OCI-LY1 (cell line): Measurements from ENCODE around the gene SUV39H1.

Experiments used
- CTCF ChIP-seq: fragments of 200-600 bp; sonication (generic), shearing (Covaris generic); IDR thresholded peaks from 2 replicates; pipeline ENCODE4 v1.5.1; 2017; ENCODE audit warnings: mild to moderate bottlenecking, antibody characterized with exemption, low read length, moderate library complexity, mixed read lengths
- EZH2 ChIP-seq: fragments of 200-600 bp; sonication (generic), shearing (Covaris generic); IDR thresholded peaks from 2 replicates; pipeline ENCODE4 v1.8.0; 2017; ENCODE audit warnings: borderline replicate concordance, mixed run types, mild to moderate bottlenecking, antibody characterized with exemption, low read length, moderate library complexity, mixed read lengths

DNA sequence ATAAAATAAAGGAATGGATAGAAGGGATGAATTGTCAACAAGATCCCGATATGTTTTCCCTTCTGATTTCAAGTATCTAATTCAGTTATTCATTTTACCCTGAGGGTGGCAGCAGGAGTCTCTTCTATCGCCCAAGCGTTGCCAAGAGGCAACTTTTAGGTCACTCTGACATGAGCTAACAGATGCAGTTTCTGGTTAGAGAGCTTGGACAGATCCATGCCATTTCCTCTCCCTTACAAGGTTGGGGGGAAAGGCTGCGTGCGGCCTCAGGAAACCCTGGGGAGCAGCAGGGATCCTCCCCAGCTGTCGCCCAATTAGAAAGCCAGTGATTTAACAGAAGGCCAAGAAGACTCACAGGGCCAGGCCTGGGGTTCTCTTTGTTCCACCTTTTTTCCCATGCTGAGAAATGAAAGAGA, 48.2 kb upstream of the SUV39H1 start:
- TF ChIP-seq CTCF (peak; percentile 38; the same call in 1 of the 2 replicates), EZH2 (no peak)
